Lung (tissue), 14 donors: ENCODE measurements around the gene GTF2IRD2. TPM values are rescaled to one million over a fixed set of nuclear protein-coding genes. Genes with fewer than 3 reads are reported as not detected.
A peak's percentile ranks its signal among the peaks of the same experiment; 100 is the strongest.
"Not testable (repeated sequence)": the region's sequence is repeated elsewhere in the genome, so short reads cannot be mapped to it uniquely, and the experiment has no call there.

Source experiments
- ATAC-seq: fragments of 200-7000 bp; cut with Tn5 transposase; one replicate; pipeline ENCODE4 v1.9.1; 2020; ENCODE audit warnings: moderate number of reproducible peaks; ENCODE audit not compliant: insufficient read depth, low FRiP score
- DNase-seq, 3 donors: peaks; one replicate each; pipeline ENCODE4 v3.0.0-alpha.2; 2013 to 2017
- H3K27ac ChIP-seq, 2 donors: one replicate each; pipeline ENCODE4 v1.5.1; 2013; ENCODE audit warnings: mild to moderate bottlenecking in 2 of 2, moderate library complexity in 2 of 2, control low read depth in 1 of 2, inconsistent platforms in 1 of 2, low read depth in 1 of 2, low read length in 1 of 2
- H3K27me3 ChIP-seq, 3 donors: one replicate each; pipeline ENCODE4 v1.5.1; 2013; ENCODE audit warnings: low read length in 2 of 3; ENCODE audit not compliant: control insufficient read depth in 3 of 3, insufficient read depth in 3 of 3
- H3K36me3 ChIP-seq, 4 donors: one replicate each; pipeline ENCODE4 v1.5.1; 2013; ENCODE audit warnings: low read length in 4 of 4, mild to moderate bottlenecking in 1 of 4, moderate library complexity in 1 of 4; ENCODE audit not compliant: control insufficient read depth in 4 of 4, insufficient read depth in 4 of 4
- H3K4me1 ChIP-seq, 5 donors: one replicate each; pipeline ENCODE4 v1.5.1; 2013; ENCODE audit warnings: low read length in 5 of 5, mild to moderate bottlenecking in 2 of 5, moderate library complexity in 1 of 5; ENCODE audit not compliant: control insufficient read depth in 5 of 5, insufficient read depth in 5 of 5
- H3K4me3 ChIP-seq: one replicate; pipeline ENCODE4 v1.5.1; 2013; ENCODE audit warnings: mild to moderate bottlenecking, control low read depth, moderate library complexity
- H3K9ac ChIP-seq, 2 donors: one replicate each; pipeline ENCODE4 v1.5.1; 2013; ENCODE audit warnings: low read length in 2 of 2, control low read depth in 1 of 2; ENCODE audit not compliant: insufficient read depth in 1 of 2
- H3K9me3 ChIP-seq, 4 donors: one replicate each; pipeline ENCODE4 v1.5.1; 2013; ENCODE audit warnings: low read length in 3 of 4, mild to moderate bottlenecking in 1 of 4, moderate library complexity in 1 of 4; ENCODE audit not compliant: control insufficient read depth in 4 of 4, insufficient read depth in 3 of 4
- WGBS, 2 donors: extraction: QIAGEN DNeasy Blood & Tissue Kit; methylation state at CpG; one replicate each; pipeline ENCODE4 v1.1.7; 2013; 5-methylcytosine and 5-hydroxymethylcytosine counted together
- long read RNA-seq, 5 donors: transcript quantifications; one replicate each; lab custom pipeline, GENCODE V29; 2026
- polyA plus RNA-seq, 2 donors: library from polyadenylated mRNA; stranded (reverse); fragments of 200-250 nt; gene quantifications; one replicate each; pipeline ENCODE4 v1.2.1, GENCODE V29; 2013
- total RNA-seq, 2 donors: library from RNA; depleted of rRNA in 1 of 2; stranded (reverse); fragments of >200 nt in 1 of 2; gene quantifications; one replicate each; pipeline ENCODE4 v1.2.1, GENCODE V29; 2014 to 2021
- donor health status: Bipolar disorder and iron deficiency.
- donor health status: healthy.
- donor health status: DM: yes; HTN: yes; CAD: no.

GTF2IRD2 gene
- 10 to 100 TPM; 21.9 to 28.4 TPM for total RNA-seq
- 10 to 100 TPM in 1 of 2 donors, 1 to 10 TPM in 1; 5.3 to 25.8 TPM for polyA plus RNA-seq
- long read RNA-seq, donor 1, partial matches to known transcripts = 0 of 4 reads
- long read RNA-seq, donor 1, other reads (novel, unspliced or antisense) = 0 of 4 reads
- long read RNA-seq, donor 2, transcript GTF2IRD2-205 (3 exons, 578 nt) = major isoform, 5 of 22 reads
- long read RNA-seq, donor 2, partial matches to known transcripts = 16 of 22 reads
- long read RNA-seq, donor 2, other reads (novel, unspliced or antisense) = 0 of 22 reads
- long read RNA-seq, donor 3, partial matches to known transcripts = 17 of 20 reads
- long read RNA-seq, donor 3, other reads (novel, unspliced or antisense) = 0 of 20 reads
- long read RNA-seq, donor 4, partial matches to known transcripts = 0 of 2 reads
- long read RNA-seq, donor 4, other reads (novel, unspliced or antisense) = 0 of 2 reads
- long read RNA-seq, donor 5, partial matches to known transcripts = 129 of 135 reads
- long read RNA-seq, donor 5, other reads (novel, unspliced or antisense) = 0 of 135 reads

DNA sequence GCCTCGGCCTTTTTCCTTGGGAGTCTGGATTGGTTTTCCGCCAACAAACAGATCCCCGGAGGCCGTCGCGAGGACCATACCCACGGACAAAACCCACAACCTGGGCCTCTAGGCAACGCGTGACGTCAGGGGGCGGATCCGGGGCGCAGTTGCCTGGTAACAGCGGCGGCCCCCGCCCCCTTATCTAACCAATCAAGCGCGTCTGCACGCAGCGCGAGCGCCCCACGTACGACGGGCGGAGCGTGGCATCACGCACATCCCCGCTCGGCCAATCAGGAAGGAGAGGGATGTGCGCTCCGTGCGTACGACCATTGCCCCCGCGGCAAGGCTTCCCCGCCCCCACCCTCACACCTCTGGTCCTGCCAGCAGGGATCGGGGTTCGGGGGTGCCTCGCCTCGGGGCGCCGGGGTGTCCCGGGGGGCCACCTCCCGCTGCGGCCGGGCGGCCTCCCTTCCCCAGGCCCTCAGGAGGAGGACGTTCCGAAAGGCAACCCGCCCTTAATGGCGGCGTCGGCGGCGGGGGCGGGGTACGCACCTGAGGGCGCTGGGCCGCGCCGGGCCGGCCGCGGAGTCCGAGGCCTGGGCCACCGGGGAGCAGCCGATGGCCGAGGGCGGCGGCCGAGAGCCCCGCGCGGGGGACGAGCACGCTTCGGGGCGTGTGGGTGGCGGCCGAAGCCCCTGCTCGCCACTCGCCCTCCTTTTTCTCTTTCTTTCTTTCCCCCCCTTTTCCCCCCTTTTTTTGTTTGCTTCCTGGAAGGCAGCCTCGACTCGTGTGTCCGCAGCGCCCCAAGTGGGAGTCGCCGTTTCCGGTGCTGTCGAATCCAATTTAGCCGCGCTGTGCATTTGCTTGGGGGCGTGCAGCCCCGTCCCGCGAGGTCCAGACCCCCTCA is at the start of gene GTF2IRD2:
Gene GTF2IRD2 (minus strand): TSS at position 773 of the 889 bp plus-strand sequence. CDS start 15,227 bp downstream, outside the sequence.
- H3K4me1 ChIP-seq, H3K4me3 ChIP-seq, H3K27me3 ChIP-seq, H3K27ac ChIP-seq, H3K36me3 ChIP-seq, H3K9ac ChIP-seq, DNase-seq, H3K9me3 ChIP-seq: not testable (repeated sequence)
- WGBS, 2 donors = no CpG with 5 or more reads among the region's 97 CpGs
- peak; percentile 96 for ATAC-seq

DNA sequence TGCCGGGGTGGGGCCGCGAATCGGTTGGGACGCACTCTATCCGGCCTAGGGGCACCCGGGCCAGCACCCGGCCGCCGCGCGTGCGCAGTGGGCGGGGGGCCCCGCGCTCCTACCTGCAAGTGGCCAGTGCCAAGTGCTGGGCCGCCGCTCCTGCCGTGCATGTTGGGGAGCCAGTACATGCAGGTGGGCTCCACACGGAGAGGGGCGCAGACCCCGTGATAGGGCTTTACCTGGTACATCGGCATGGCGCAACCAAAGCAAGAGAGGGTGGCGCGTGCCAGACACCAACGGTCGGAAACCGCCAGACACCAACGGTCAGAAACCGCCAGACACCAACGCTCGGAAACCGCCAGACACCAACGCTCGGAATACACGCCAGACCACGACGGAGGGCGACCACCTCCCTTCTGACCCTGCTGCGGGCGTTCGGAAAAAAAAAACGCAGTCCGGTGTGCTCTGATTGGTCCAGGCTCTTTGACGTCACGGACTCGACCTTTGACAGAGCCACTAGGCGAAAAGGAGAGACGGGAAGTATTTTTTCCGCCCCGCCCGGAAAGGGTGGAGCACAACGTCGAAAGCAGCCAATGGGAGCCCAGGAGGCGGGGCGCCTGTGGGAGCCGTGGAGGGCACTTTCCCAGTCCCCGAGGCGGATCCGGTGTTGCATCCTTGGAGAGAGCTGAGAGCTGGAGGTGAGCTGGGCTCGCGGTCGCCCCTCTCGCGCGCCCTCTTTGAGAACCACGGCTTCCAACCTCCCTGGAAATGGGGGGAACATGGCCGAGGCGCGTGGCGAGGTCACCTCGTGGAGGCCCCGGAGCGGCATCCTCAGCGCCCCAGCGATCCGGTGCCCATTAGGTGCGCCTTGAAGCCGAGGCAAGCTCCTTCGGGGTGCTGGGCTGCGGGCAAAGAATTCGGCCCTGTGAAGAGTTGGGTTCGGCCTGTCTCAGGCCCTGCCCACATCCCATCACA is 39.0 kb upstream of the GTF2IRD2 start:
- ATAC-seq (peak; percentile 83), DNase-seq (peak; percentile 77 to 84 (median 77))
- not testable (repeated sequence) for H3K27me3 ChIP-seq, H3K9ac ChIP-seq, H3K4me1 ChIP-seq, H3K36me3 ChIP-seq, H3K9me3 ChIP-seq
- WGBS, 2 donors = 0 to 1% methylated on average over 46 to 55 of the region's 84 CpGs
- peak overlapping the region; percentile 54 for H3K4me3 ChIP-seq
- H3K27ac ChIP-seq = peak overlapping the region; percentile 81 to 94

DNA sequence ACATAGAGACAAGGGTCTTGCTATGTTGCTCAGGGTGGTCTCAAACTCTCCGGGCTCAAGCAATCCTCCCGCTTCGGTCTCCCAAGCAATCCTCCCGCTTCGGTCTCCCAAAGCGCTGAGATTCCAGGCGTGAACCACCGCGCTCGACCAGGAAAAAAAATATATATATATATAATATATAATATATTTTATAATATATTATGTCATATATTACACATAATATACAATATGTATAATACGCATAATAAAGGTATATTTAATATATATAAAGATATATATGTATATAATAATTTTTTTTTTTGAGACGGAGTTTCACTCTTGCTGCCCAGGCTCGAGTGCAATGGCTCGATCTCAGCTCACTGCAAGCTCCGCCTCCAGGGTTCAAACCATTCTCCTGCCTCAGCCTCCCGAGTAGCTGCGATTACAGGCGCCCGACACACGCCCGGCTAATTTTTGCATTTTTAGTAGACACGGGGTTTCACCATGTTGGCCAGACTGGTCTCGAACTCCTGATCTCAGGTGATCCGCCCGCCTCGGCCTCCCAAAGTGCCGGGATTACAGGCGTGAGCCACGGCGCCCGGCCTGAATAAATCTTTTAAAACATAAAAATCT is 38.2 kb upstream of the GTF2IRD2 start:
- H3K4me3 ChIP-seq, H3K36me3 ChIP-seq, H3K9ac ChIP-seq, H3K27me3 ChIP-seq, H3K9me3 ChIP-seq, H3K27ac ChIP-seq, DNase-seq, ATAC-seq, H3K4me1 ChIP-seq: not testable (repeated sequence)
- WGBS, 2 donors = 72 to 75% methylated on average over 11 of the region's 31 CpGs

GRCh38 chr7:74885295-74885694 is 33.9 kb upstream of the GTF2IRD2 start:
- H3K9ac ChIP-seq, H3K36me3 ChIP-seq, DNase-seq, H3K27ac ChIP-seq, H3K9me3 ChIP-seq, H3K4me1 ChIP-seq, H3K27me3 ChIP-seq, H3K4me3 ChIP-seq, ATAC-seq: not testable (repeated sequence)
- WGBS, 2 donors = 80 to 87% methylated on average over 2 to 3 of the region's 3 CpGs

DNA sequence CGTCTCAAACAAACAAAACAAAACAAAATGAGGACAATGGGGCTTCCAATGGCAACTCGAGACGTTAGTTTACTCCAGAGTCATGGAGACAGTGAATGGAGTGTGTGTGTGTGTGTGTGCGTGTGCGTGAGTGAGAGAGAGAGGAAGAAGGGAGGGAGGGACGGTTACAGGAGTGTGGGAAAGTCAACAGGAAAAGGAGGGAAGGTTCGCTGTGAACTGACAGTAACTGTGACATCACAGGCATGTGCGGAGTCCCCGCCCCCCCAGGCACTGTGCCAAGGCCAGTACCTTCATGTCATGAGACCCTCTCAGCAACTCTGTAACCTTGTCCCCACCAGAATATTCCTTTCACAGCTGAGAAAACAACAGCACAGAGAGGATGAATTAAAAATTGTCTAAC is 30.7 kb upstream of the GTF2IRD2 start:
- not testable (repeated sequence) for ATAC-seq, H3K4me1 ChIP-seq, H3K36me3 ChIP-seq, H3K27me3 ChIP-seq, H3K4me3 ChIP-seq, DNase-seq, H3K27ac ChIP-seq, H3K9me3 ChIP-seq, H3K9ac ChIP-seq
- WGBS, 2 donors = 10 to 50% methylated on average over 2 to 6 of the region's 9 CpGs

- WGBS, 2 donors = 51 to 53% methylated on average over 13 to 17 of the region's 20 CpGs
- not testable (repeated sequence) for H3K27me3 ChIP-seq, H3K36me3 ChIP-seq, H3K9me3 ChIP-seq, H3K4me3 ChIP-seq, H3K4me1 ChIP-seq, H3K27ac ChIP-seq, H3K9ac ChIP-seq
- DNase-seq = peak; percentile 4 to 27 (median 27)
- ATAC-seq = peak; percentile 34
These were observed 23.5 kb upstream of the GTF2IRD2 start for GRCh38 chr7:74874748-74875512.
